ENCODE data around the gene EVA1C.

EVA1C gene

GRCh38 chr21:32496568-32496967, 84.1 kb downstream of the EVA1C start:
- TF ChIP-seq CREB1 (IDR thresholded peaks at IDR 0.05; ENCODE audit: low read depth), result no peak
- no peak for TF ChIP-seq MAX (IDR thresholded peaks at IDR 0.05)
- TF ChIP-seq YY1 (IDR thresholded peaks at IDR 0.05; ENCODE audit: low read depth), result no peak
- TF ChIP-seq EGR1 (IDR thresholded peaks at IDR 0.05), result no peak
- TF ChIP-seq CEBPB (IDR thresholded peaks at IDR 0.05), result no peak
- no peak for TF ChIP-seq RAD21 (IDR thresholded peaks at IDR 0.05; ENCODE audit: low read depth)
- TF ChIP-seq ZBTB7A (IDR thresholded peaks at IDR 0.05; ENCODE audit: low read depth), result no peak
- TF ChIP-seq FOXM1 (IDR thresholded peaks at IDR 0.05; ENCODE audit: borderline replicate concordance, low read depth), result no peak
- no peak for TF ChIP-seq USF1 (IDR thresholded peaks at IDR 0.05)
- TF ChIP-seq TCF12 (IDR thresholded peaks at IDR 0.05; ENCODE audit: low read depth), result no peak
- no peak for TF ChIP-seq TEAD4 (IDR thresholded peaks at IDR 0.05)
- no peak for TF ChIP-seq NFIC (IDR thresholded peaks at IDR 0.05)
- TF ChIP-seq EP300 (IDR thresholded peaks at IDR 0.05; ENCODE audit: borderline replicate concordance), result no peak
- TF ChIP-seq TAF1 (IDR thresholded peaks at IDR 0.05; ENCODE audit: low read depth), result no peak
- TF ChIP-seq REST (IDR thresholded peaks at IDR 0.05; ENCODE audit: low read depth), result no peak

GRCh38 chr21:32499249-32500055, 86.9 kb downstream of the EVA1C start:
- TF ChIP-seq ZBTB7A (IDR thresholded peaks at IDR 0.05; ENCODE audit: low read depth) (no peak), CREB1 (IDR thresholded peaks at IDR 0.05; ENCODE audit: low read depth) (no peak), TEAD4 (IDR thresholded peaks at IDR 0.05) (no peak), NFIC (IDR thresholded peaks at IDR 0.05) (no peak), MAX (IDR thresholded peaks at IDR 0.05) (no peak), CEBPB (IDR thresholded peaks at IDR 0.05) (no peak), YY1 (IDR thresholded peaks at IDR 0.05; ENCODE audit: low read depth) (no peak)

- peak; percentile 76 for TF ChIP-seq REST (IDR thresholded peaks at IDR 0.05; ENCODE audit: low read depth)
Measured at GRCh38 chr21:32505767-32506166, 93.3 kb downstream of the EVA1C start.

GRCh38 chr21:32507342-32507919, 94.9 kb downstream of the EVA1C start:
- TF ChIP-seq FOXM1 (IDR thresholded peaks at IDR 0.05; ENCODE audit: borderline replicate concordance, low read depth) (no peak), CEBPB (IDR thresholded peaks at IDR 0.05) (no peak), ZBTB7A (IDR thresholded peaks at IDR 0.05; ENCODE audit: low read depth) (no peak), CREB1 (IDR thresholded peaks at IDR 0.05; ENCODE audit: low read depth) (no peak), YY1 (IDR thresholded peaks at IDR 0.05; ENCODE audit: low read depth) (no peak), NFIC (IDR thresholded peaks at IDR 0.05) (no peak), REST (IDR thresholded peaks at IDR 0.05; ENCODE audit: low read depth) (no peak), USF1 (IDR thresholded peaks at IDR 0.05) (no peak), TAF1 (IDR thresholded peaks at IDR 0.05; ENCODE audit: low read depth) (no peak), TEAD4 (IDR thresholded peaks at IDR 0.05) (no peak)
